ENCODE results near the gene CDC25B.

CDC25B gene

DNA sequence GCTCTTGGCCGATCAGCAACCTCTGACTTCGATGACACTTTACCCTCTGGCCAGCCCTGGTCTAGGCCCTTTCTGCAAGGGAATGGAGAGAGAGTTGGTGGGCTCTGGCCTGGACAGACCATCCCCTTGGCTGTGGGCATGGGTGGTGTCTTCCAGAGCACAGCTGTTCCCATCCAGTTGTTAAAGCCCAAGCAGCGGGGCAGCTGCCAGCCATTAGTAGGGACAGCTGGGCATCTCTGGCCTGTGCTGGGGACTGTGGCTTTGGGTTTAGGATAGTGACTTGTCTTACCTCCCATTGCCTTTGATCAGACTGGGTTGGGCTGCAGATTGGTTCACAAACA is 2.8 kb downstream of the CDC25B start:
- no peak overlapping the region for H3K4me3 ChIP-seq
- no peaks in the 10 kb centered on the region for H3K27me3 ChIP-seq (ENCODE audit: low read depth)
- no peaks in the 10 kb centered on the region for H3K9me3 ChIP-seq
- in situ Hi-C loops (cut with MboI; ENCODE audit: low sequenced_read_pairs), result no loop called here
- peaks cover 9% of the 10 kb centered on the region; the same call in 1 of the 2 replicates for H3K4me1 ChIP-seq
- peaks cover 50% of the 10 kb centered on the region for H3K36me3 ChIP-seq (replicated peaks)
- DNase-seq (ENCODE audit: low spot score in 2 of 2), result no peak

DNA sequence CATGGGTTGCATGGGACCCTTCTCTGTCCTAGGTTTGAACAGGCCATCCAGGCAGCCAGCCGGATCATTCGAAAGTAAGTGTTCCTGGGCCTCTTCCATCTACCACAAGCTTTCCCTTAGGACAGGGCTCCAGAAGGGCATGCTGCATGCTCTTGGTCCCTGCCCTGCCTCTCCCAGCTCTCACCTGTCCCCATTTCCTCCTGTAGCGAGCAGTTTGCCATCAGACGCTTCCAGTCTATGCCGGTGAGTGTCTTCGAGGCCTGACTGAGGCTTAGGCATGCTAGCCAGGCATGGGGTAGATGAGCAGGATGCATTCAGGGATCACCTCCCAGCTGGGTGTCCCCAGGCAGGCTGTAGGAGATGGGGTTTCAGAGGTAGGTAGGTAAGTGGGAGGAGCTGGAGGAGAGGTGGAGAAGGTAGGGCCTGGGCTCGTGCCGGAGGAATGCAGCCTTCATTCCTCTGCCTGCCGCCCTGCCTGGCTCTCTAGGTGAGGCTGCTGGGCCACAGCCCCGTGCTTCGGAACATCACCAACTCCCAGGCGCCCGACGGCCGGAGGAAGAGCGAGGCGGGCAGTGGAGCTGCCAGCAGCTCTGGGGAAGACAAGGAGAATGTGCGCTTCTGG is 4.3 kb downstream of the CDC25B start:
- no peak overlapping the region for H3K4me3 ChIP-seq
- H3K9me3 ChIP-seq, result no peaks in the 10 kb centered on the region
- in situ Hi-C loops (cut with MboI; ENCODE audit: low sequenced_read_pairs), result no loop called here
- H3K36me3 ChIP-seq (replicated peaks), result peaks cover 60% of the 10 kb centered on the region
- no peak for DNase-seq (ENCODE audit: low spot score in 2 of 2)
- H3K4me1 ChIP-seq, result peaks cover 8% of the 10 kb centered on the region; the same call in 1 of the 2 replicates
- no peaks in the 10 kb centered on the region for H3K27me3 ChIP-seq (ENCODE audit: low read depth)

DNA sequence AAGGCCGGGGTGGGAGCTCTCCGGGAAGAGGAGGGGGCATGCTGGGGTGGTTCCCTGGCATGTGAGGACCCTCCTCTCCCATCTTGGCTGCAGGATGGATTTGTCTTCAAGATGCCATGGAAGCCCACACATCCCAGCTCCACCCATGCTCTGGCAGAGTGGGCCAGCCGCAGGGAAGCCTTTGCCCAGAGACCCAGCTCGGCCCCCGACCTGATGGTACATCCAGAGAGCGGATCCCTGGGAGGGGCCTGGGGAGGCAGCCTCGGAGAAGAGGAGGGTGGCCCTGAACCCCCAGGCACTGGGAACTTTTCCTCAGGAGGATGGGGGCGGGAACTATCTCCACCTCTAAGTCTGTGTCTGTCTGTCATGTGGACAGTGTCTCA is 4.8 kb downstream of the CDC25B start:
- Histone ChIP-seq H3K36me3 (replicated peaks) (peaks cover 62% of the 10 kb centered on the region), H3K4me1 (peaks cover 6% of the 10 kb centered on the region; the same call in 1 of the 2 replicates), H3K27me3 (ENCODE audit: low read depth) (no peaks in the 10 kb centered on the region), H3K9me3 (no peaks in the 10 kb centered on the region), H3K4me3 (no peak overlapping the region)
- DNase-seq (ENCODE audit: low spot score in 2 of 2), result no peak
- in situ Hi-C loops (cut with MboI; ENCODE audit: low sequenced_read_pairs), result no loop called here

DNA sequence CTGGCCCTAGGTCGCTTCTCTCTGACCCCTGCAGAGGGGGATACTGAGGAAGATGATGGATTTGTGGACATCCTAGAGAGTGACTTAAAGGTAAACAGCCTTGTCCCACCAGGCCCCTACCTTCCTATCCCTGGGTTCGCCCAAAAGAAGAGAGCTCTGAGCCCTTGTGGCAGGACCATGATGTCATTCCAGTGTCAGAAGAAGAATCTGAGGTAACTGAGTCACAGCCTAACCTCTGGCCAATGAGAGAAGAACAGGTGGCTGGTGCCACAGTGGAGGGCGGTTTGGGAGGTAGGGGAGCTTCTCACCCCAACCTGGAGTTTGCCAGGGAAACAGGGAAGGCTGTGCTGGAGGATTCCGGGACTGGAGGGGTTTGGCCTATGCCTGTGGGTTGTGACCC is 5.2 kb downstream of the CDC25B start:
- no peak overlapping the region for H3K4me3 ChIP-seq
- peaks cover 65% of the 10 kb centered on the region for H3K36me3 ChIP-seq (replicated peaks)
- in situ Hi-C loops (cut with MboI; ENCODE audit: low sequenced_read_pairs), result no loop called here
- DNase-seq (ENCODE audit: low spot score in 2 of 2), result no peak
- no peaks in the 10 kb centered on the region for H3K27me3 ChIP-seq (ENCODE audit: low read depth)
- H3K4me1 ChIP-seq, result peaks cover 6% of the 10 kb centered on the region; the same call in 1 of the 2 replicates
- H3K9me3 ChIP-seq, result no peaks in the 10 kb centered on the region

DNA sequence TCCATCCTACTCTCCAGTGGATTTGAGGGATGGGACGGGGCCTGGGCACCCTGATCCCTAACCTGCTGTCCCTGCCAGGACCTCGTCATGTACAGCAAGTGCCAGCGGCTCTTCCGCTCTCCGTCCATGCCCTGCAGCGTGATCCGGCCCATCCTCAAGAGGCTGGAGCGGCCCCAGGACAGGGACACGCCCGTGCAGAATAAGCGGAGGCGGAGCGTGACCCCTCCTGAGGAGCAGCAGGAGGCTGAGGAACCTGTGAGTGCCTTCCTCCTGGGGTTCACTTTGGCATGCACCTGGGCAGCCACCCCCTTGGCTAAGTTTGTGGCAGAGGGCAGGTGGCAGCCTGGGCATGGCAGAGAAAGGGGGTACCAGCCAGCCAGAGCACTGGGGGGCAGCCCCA is 5.7 kb downstream of the CDC25B start:
- no peaks in the 10 kb centered on the region for H3K9me3 ChIP-seq
- H3K36me3 ChIP-seq (replicated peaks), result peaks cover 65% of the 10 kb centered on the region
- no peaks in the 10 kb centered on the region for H3K27me3 ChIP-seq (ENCODE audit: low read depth)
- H3K4me3 ChIP-seq, result no peak overlapping the region
- no peak for DNase-seq (ENCODE audit: low spot score in 2 of 2)
- in situ Hi-C loops (cut with MboI; ENCODE audit: low sequenced_read_pairs), result no loop called here
- peaks cover 6% of the 10 kb centered on the region; the same call in 1 of the 2 replicates for H3K4me1 ChIP-seq

DNA sequence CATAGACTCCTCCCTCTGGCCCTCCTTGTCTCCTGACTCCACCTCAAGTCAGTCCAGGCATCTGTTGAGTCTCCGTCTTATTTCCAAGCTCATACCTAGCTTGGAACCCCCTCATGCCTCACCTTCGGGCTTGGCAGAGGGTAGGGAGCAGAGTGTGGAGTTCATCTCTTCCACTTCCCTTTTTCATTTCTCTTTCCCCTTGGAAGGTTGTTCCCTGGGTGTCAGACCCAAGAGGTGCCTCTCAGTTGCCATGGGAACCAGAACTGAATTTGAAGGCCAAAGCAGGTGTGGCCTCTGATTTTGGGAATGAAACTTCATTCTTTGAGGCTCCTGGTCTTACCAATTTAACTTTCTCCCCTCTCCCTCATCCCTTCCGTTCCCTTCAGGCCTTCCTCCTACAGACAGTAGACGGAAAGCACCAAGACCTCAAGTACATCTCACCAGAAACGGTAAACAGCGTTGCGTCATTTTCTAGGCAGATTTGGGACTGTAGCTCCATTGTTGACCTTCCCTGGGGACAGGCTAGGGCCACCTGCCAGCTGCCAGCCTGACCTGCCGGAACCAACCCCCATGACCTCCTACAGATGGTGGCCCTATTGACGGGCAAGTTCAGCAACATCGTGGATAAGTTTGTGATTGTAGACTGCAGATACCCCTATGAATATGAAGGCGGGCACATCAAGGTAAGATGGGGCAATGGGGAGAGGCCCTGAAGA is 6.6 kb downstream of the CDC25B start:
- Histone ChIP-seq H3K4me3 (no peak overlapping the region), H3K36me3 (replicated peaks) (peaks cover 65% of the 10 kb centered on the region), H3K9me3 (no peaks in the 10 kb centered on the region), H3K4me1 (peaks cover 10% of the 10 kb centered on the region), H3K27me3 (ENCODE audit: low read depth) (no peaks in the 10 kb centered on the region)
- in situ Hi-C loops (cut with MboI; ENCODE audit: low sequenced_read_pairs), result no loop called here
- no peak for DNase-seq (ENCODE audit: low spot score in 2 of 2)

DNA sequence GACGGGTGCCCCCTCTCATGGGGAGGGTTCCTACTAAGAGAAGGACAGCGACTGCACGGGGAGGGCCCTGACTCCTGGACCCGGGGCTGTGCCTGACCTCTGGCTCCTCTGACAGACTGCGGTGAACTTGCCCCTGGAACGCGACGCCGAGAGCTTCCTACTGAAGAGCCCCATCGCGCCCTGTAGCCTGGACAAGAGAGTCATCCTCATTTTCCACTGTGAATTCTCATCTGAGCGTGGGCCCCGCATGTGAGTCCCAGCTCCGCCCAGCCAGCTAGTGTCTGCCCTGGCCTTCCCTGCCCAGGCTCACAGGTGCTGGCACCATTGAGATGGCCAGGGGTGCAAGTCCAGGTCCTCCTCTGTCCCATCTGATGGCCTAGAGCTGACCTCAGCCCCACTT is 7.2 kb downstream of the CDC25B start:
- in situ Hi-C loops (cut with MboI; ENCODE audit: low sequenced_read_pairs), result no loop called here
- H3K27me3 ChIP-seq (ENCODE audit: low read depth), result no peaks in the 10 kb centered on the region
- no peak for DNase-seq (ENCODE audit: low spot score in 2 of 2)
- H3K36me3 ChIP-seq (replicated peaks), result peaks cover 64% of the 10 kb centered on the region
- H3K4me3 ChIP-seq, result no peak overlapping the region
- H3K4me1 ChIP-seq, result peaks cover 15% of the 10 kb centered on the region
- no peaks in the 10 kb centered on the region for H3K9me3 ChIP-seq

DNA sequence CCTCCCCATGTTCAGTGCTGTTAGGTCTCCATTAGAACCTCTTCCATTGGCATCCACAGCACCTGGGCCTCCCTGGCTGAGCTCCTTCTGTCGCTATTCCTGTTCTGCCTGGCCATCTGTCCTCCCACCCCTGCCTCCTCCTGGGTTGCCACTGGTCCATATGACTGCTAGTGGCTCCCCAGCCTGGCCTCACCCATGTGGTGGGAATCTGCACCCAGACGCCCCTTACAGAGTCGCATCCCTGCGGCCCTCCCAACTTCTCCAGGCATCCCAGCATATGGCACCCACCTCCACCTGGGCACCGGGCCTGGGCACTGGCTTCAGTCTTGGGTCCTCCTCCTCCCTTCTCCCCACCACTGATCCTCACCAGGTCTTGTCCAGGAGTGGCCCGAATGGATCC is 7.7 kb downstream of the CDC25B start:
- in situ Hi-C loops (cut with MboI; ENCODE audit: low sequenced_read_pairs), result no loop called here
- Histone ChIP-seq H3K36me3 (replicated peaks) (peaks cover 58% of the 10 kb centered on the region), H3K4me3 (no peak overlapping the region), H3K9me3 (no peaks in the 10 kb centered on the region), H3K27me3 (ENCODE audit: low read depth) (no peaks in the 10 kb centered on the region), H3K4me1 (peaks cover 16% of the 10 kb centered on the region)
- no peak for DNase-seq (ENCODE audit: low spot score in 2 of 2)

DNA sequence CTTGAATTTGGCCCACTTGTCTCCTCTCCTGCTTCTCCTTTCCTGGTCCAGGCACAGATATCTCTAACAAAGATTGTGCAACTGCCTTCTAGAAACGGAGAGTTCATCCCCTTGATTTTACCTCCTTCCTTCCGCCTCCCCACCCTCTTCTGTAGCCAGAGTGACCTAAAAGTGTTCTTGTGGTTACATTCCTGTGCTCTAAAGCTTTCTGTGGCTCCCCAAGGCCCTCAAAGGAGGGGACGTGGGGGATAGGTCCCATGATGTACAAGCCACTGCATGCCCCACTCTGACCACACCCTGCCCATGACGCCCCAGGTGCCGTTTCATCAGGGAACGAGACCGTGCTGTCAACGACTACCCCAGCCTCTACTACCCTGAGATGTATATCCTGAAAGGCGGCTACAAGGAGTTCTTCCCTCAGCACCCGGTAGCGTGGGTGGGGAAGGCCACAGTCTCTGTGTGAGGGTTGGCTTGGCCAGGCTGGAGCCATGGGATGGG is 8.2 kb downstream of the CDC25B start:
- in situ Hi-C loops (cut with MboI; ENCODE audit: low sequenced_read_pairs), result no loop called here
- Histone ChIP-seq H3K9me3 (no peaks in the 10 kb centered on the region), H3K4me1 (peaks cover 16% of the 10 kb centered on the region), H3K36me3 (replicated peaks) (peaks cover 57% of the 10 kb centered on the region), H3K4me3 (no peak overlapping the region), H3K27me3 (ENCODE audit: low read depth) (no peaks in the 10 kb centered on the region)
- DNase-seq (ENCODE audit: low spot score in 2 of 2), result no peak

DNA sequence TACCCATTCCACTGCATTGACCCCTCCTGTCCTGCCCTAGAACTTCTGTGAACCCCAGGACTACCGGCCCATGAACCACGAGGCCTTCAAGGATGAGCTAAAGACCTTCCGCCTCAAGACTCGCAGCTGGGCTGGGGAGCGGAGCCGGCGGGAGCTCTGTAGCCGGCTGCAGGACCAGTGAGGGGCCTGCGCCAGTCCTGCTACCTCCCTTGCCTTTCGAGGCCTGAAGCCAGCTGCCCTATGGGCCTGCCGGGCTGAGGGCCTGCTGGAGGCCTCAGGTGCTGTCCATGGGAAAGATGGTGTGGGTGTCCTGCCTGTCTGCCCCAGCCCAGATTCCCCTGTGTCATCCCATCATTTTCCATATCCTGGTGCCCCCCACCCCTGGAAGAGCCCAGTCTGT is 8.7 kb downstream of the CDC25B start:
- H3K27me3 ChIP-seq (ENCODE audit: low read depth), result no peaks in the 10 kb centered on the region
- H3K9me3 ChIP-seq, result no peaks in the 10 kb centered on the region
- peaks cover 53% of the 10 kb centered on the region for H3K36me3 ChIP-seq (replicated peaks)
- DNase-seq (ENCODE audit: low spot score in 2 of 2), result no peak
- in situ Hi-C loops (cut with MboI; ENCODE audit: low sequenced_read_pairs), result no loop called here
- H3K4me3 ChIP-seq, result no peak overlapping the region
- peaks cover 16% of the 10 kb centered on the region for H3K4me1 ChIP-seq

DNA sequence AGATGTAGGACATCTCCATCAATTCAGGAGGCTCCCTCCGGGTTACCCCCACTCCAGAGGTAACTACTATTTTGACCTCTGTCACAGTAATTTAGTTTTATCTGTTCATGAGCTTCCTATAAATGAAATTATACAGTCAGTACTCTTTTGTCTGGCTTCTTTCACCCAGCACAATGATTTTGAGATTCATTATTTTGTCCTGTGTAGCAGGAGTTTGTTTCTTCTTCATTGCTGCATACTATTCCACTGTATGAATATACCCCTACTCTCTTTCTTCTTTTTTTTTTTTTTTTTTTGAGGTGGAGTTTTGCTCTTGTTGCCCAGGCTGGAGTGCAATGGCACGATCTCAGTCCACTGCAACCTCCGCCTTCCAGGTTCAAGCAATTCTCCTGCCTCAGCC is 12.4 kb downstream of the CDC25B start:
- DNase-seq (ENCODE audit: low spot score in 2 of 2), result no peak
- Histone ChIP-seq H3K4me3 (no peak overlapping the region), H3K36me3 (replicated peaks) (peaks cover 19% of the 10 kb centered on the region), H3K27me3 (ENCODE audit: low read depth) (no peaks in the 10 kb centered on the region), H3K9me3 (no peaks in the 10 kb centered on the region), H3K4me1 (peaks cover 25% of the 10 kb centered on the region)
- in situ Hi-C loops (cut with MboI; ENCODE audit: low sequenced_read_pairs), result no loop called here

DNA sequence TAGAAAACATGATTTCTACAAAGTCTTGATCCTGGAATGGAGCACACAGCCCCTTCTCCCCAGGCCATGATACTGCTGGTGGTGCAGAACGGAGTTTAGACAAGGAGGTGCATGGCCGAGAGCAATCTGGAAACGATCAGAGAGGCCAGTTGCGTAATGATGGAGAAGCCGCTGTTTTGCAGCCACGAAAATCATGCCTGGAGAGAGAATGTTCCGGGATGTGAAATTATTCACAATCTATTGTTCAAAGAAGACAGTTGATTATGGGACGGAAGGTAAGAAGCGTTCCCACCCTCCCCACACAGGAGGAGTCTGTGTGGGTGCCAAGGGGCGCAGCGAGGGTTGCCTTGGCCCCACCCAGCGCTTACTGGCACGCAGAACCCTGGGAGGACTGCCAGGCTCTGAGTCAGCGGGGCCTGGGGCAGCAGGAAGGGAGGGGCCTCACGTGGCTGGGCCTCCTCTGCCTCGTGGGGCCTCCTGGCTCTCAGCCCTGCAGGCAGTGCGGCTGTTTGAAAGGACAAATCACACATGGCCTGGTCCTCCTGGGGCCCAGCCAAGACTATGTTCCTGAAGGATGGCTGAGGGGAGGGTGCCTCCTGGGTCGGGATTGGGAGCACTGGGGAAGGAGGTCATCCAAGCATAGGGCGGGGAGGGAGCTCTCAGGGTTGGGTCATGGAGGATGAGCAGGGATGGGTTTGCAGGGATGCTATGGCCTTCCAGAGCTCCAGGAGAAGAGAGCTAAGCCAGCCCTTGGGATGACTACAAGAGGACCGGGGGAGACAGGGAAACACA is 15.6 kb downstream of the CDC25B start:
- peaks cover 25% of the 10 kb centered on the region for H3K4me1 ChIP-seq
- H3K9me3 ChIP-seq, result no peaks in the 10 kb centered on the region
- H3K27me3 ChIP-seq (ENCODE audit: low read depth), result no peaks in the 10 kb centered on the region
- H3K4me3 ChIP-seq, result no peak overlapping the region
- in situ Hi-C loops (cut with MboI; ENCODE audit: low sequenced_read_pairs), result no loop called here
- H3K36me3 ChIP-seq (replicated peaks), result no peaks in the 10 kb centered on the region
- peak in 1 of 2 experiments; percentile 76 for DNase-seq (ENCODE audit: low spot score in 2 of 2)

DNA sequence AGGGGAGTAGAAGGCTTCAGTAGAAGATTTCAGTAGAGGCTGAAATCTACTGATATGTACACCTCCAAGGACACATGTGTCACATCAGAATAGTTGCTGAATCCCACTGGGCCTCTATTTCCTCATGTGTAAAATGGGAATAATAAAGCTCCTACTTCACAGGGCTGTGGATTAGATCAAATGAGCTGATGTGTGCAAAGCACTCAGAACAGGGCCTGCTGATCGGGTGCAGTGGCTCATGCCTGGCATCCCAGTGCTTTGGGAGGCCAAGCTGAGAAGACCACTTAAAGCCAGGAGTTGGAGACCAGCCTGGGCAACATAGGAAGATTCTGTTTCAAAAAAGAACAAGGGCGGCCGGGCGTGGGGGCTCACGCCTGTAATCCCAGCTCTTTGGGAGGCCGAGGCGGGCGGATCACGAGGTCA is 16.2 kb downstream of the CDC25B start:
- no peaks in the 10 kb centered on the region for H3K9me3 ChIP-seq

More for the DNA sequence above, 16.2 kb downstream of the CDC25B start:
- H3K4me1 ChIP-seq, result peaks cover 20% of the 10 kb centered on the region
- no peak overlapping the region for H3K4me3 ChIP-seq
- DNase-seq (ENCODE audit: low spot score in 2 of 2), result no peak
- no peaks in the 10 kb centered on the region for H3K36me3 ChIP-seq (replicated peaks)
- no peaks in the 10 kb centered on the region for H3K27me3 ChIP-seq (ENCODE audit: low read depth)
- in situ Hi-C loops (cut with MboI; ENCODE audit: low sequenced_read_pairs), result no loop called here
